ENCODE measurements around the gene COG5. TPM values are rescaled to one million over a fixed set of nuclear protein-coding genes. Genes with fewer than 3 reads are reported as not detected.

Gene COG5
- total and polyA plus RNA-seq, 9 of the 15 experiments (the other 6 are each of a cell fraction or from before 2014, with no cell fraction given) = 15.3 to 75.1 (median 56.4) TPM

GRCh38 chr7:107480932-107481331, 82.8 kb downstream of the COG5 start:
- BruUV-seq (replicated peaks) = no TSS peak
- Histone ChIP-seq H3K27ac (ENCODE audit: extremely low read depth, low read depth, low read length) (no peak overlapping the region; the same call in 2 of the 3 replicates), H3K4me1 (replicated peaks in 1 of 2; ENCODE audit: control insufficient read depth in 2 of 2, insufficient read depth in 2 of 2, low read length in 2 of 2) (peaks cover 0 to 8% of the 10 kb centered on the region in 2 experiments; a peak in 2 of 5 replicates), H3K9me1 (ENCODE audit: control insufficient read depth, insufficient read depth, low read length) (no peaks in the 10 kb centered on the region), H2AFZ (ENCODE audit: low read depth, low read length) (no peak overlapping the region), H3K27me3 (ENCODE audit: control insufficient read depth in 2 of 2, insufficient read depth in 2 of 2, low read length in 2 of 2) (no peaks in the 10 kb centered on the region), H3K36me3 (ENCODE audit: control insufficient read depth, insufficient read depth, low read length) (no peaks in the 10 kb centered on the region), H3K79me2 (ENCODE audit: control insufficient read depth, insufficient read depth, low read length) (0 out of 3 replicates have a peak, but pooled peaks cover 2% of the 10 kb centered on the region), H4K20me1 (replicated peaks; ENCODE audit: control insufficient read depth, insufficient read depth, low read length) (no peaks in the 10 kb centered on the region), H3K4me2 (ENCODE audit: insufficient read depth, low read length) (no peak overlapping the region), H3K9me3 (replicated peaks; ENCODE audit: control insufficient read depth, insufficient read depth, low read depth, low read length) (no peaks in the 10 kb centered on the region), H3K4me3 (no peak overlapping the region), H3K9ac (ENCODE audit: insufficient read depth in 1 of 2, low read depth in 2 of 2, low read length in 2 of 2) (no peak overlapping the region)
- peak; percentile 11 for FAIRE-seq
- DNase-seq (ENCODE audit: extremely low read depth in 1 of 4, low spot score in 3 of 4) = peak in 3 of 4 experiments; percentile 20 to 47 (median 37)
- in situ Hi-C loops (cut with MboI) (no loop called here), intact Hi-C loops (cut with micrococcal nuclease) (no loop called here)
- POLR2A ChIA-PET = interaction anchor here (0.6 to 2.2 kb wide), 6 partner anchors 11 to 1978 kb away, joined by 3 to 11 read pairs (median 3); no protein-coding TSS in a partner anchor
- WGBS (ENCODE audit: insufficient coverage, low coverage, missing lambda C conversion rate) = 27% methylated on average over 3 of the region's 3 CpGs
- peak; percentile 84 for ATAC-seq
- CTCF ChIA-PET (ENCODE audit: low intra/inter-chr PET ratio) = no interaction called here
- TF ChIP-seq PURB (CRISPR knock-in tag; IDR thresholded peaks at IDR 0.05; ENCODE audit: low read depth) (no peak), SREBF2 (CRISPR knock-in tag; IDR thresholded peaks at IDR 0.05) (no peak), ELF4 (CRISPR knock-in tag; IDR thresholded peaks at IDR 0.05) (no peak), ZNF586 (CRISPR knock-in tag; conservative IDR thresholded peaks at IDR 0.05) (no peak), SMAD2 (IDR thresholded peaks at IDR 0.05; ENCODE audit: low read depth, low read length) (no peak), IFI16 (CRISPR knock-in tag; IDR thresholded peaks at IDR 0.05) (no peak), SUPT5H (IDR thresholded peaks at IDR 0.05) (no peak), JUND (IDR thresholded peaks at IDR 0.05; ENCODE audit: borderline replicate concordance, low read depth, low read length) (peak; percentile 71; the same call in 1 of the 2 replicates), JUND (tag; IDR thresholded peaks at IDR 0.05; ENCODE audit: borderline replicate concordance, low read depth, low read length) (no peak; the same call in 2 of the 3 replicates), ZNF507 (tag; conservative IDR thresholded peaks at IDR 0.05) (no peak), DMBX1 (CRISPR knock-in tag; IDR thresholded peaks at IDR 0.05; ENCODE audit: borderline replicate concordance) (no peak), ZNF253 (CRISPR knock-in tag; conservative IDR thresholded peaks at IDR 0.05) (no peak), ZNF830 (CRISPR knock-in tag; IDR thresholded peaks at IDR 0.05) (no peak), POLR3A (IDR thresholded peaks at IDR 0.05; ENCODE audit: borderline replicate concordance, extremely low read depth, insufficient read depth, insufficient read length) (no peak), TEAD1 (CRISPR knock-in tag; IDR thresholded peaks at IDR 0.05) (no peak), ZNF212 (CRISPR knock-in tag; IDR thresholded peaks at IDR 0.05) (no peak), CEBPG (CRISPR knock-in tag; IDR thresholded peaks at IDR 0.05) (peak; percentile 80), CEBPG (tag; conservative IDR thresholded peaks at IDR 0.05 in 1 of 2, IDR thresholded peaks at IDR 0.05 in 1 of 2) (peak; percentile 55 to 89), ZEB2 (IDR thresholded peaks at IDR 0.05) (peak; percentile 85), ZMIZ1 (IDR thresholded peaks at IDR 0.05; ENCODE audit: low read depth in 2 of 2, low read length in 2 of 2) (no peak), MXI1 (IDR thresholded peaks at IDR 0.05; ENCODE audit: low read depth, low read length) (no peak), SMARCA4 (IDR thresholded peaks at IDR 0.05) (peak; percentile 80; the same call in 1 of the 2 replicates), ZNF324 (CRISPR knock-in tag; IDR thresholded peaks at IDR 0.05) (no peak)
